Stimulated activated CD8-positive, alpha-beta memory T cell treated with anti-CD3 and anti-CD28 coated beads, Interleukin-12 subunit alpha, Interleukin-12 subunit beta, amount 100 ng/mL, for 1 hour (primary cell): Measurements from ENCODE around the gene CCDC117.
"Not testable (repeated sequence)": the region's sequence is repeated elsewhere in the genome, so short reads cannot be mapped to it uniquely, and the experiment has no call there.

Experiments
- DNase-seq: peaks from one replicate; pipeline ENCODE4 v3.0.0-alpha.2; 2020; ENCODE audit warnings: low read depth

Gene CCDC117, protein sequence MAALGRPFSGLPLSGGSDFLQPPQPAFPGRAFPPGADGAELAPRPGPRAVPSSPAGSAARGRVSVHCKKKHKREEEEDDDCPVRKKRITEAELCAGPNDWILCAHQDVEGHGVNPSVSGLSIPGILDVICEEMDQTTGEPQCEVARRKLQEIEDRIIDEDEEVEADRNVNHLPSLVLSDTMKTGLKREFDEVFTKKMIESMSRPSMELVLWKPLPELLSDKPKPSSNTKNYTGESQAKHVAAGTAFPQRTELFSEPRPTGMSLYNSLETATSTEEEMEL

GRCh38 chr22:28772633-28773460, at the start of gene CCDC117:
Gene CCDC117, plus strand, starts transcription at chr22:28772695. Its CDS starts 155 bp downstream, at chr22:28772850.
- peak; percentile 89 for DNase-seq

DNA sequence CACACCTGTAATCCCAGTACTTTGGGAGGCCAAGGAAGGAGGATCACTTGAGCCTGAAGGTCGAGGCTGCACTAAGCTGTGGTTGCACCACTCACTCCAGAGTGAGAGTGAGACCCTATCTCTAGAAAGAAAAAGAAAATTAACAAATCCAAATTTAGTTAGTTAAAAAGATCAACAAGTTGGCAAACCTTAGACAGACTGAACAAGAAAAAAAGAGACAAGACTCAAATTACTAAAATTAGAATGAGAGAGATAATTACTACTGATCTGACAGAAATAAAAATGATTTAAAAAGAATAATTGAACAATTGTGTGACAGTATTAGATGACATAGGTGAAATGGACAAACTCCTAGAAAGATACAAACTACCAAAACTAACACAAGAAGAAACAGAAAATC, 44.5 kb upstream of the CCDC117 start:
- no peak for DNase-seq

- no peak for DNase-seq
Observed at GRCh38 chr22:28728621-28729313, 43.7 kb upstream of the CCDC117 start.

DNA sequence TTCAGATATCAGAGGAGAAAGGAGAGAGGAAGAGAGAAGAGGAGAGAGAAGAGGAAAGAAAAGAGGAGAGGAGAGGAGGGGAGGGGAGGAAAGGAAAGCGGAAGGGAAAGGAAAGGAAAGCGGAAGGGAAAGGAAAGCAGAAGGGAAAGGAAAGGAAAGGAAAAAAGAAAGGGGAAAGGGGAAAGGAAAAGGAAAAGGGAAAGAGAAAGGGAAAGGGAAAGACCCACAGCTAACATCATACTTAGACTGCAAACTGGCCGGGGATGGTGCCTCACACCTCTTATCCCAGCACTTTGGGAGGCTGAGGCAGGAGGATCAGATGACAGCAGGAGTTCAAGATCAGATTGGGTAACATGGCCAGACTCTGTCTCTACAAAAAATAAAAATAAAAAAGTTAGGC, 42.3 kb upstream of the CCDC117 start:
- no peak for DNase-seq

DNA sequence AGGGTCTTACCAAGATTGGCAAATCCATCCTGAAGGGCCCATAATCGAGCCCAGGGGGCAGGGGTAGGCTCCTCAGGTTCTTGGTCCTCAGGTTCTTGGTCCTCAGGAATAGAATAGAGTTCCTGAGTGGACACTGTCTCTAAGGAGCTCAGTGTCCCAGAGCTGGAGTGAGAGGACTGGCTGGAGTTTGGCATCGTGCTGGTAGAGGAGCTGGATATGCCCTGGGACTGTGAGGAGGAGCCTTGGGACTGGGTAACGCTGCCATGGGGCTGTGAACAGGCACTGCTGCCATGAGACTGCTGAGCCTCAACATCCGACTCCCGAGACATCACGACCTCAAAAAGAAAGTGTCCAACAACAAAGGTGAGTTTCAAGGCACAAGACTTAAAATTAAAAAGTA, 38.1 kb upstream of the CCDC117 start:
- DNase-seq, result no peak

DNA sequence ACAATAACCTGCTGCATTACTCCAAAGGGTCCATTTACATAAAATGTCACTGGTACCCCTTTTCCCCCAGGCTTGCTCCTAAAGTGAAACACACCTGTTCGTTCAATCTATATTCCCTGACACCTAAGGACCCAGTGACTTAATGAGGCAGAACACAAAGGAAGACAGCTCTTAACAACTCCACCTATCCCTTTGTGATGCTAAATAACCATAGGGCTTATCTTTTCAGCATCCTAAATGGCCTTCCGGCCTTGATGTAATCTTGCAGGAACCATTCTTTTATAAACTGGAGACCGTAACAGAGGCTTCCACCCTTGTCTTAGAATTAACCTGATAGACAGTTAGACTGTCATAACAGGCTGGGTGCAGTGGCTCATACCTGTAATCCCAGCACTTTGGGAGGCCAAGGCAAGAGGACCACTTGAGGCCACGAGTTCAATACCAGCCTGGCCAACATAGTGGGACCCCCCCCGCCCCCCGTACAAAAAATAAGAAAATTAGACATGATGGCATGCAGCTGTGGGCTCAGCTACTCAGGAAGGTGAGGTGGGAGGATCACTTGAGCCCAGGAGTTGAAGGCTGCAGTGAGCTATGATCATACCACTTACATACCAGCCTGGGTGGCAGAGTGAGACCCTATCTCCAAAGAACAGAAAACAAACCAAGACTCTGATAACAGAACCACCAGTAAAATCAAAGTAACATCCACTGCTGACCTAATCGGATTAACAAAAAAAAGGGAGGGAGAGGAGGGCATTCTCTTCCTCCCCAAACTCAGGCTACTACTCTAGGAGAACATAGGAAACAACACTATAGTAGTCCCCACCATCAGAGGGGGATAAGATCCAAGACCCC, 36.0 kb upstream of the CCDC117 start:
- no peak for DNase-seq

DNA sequence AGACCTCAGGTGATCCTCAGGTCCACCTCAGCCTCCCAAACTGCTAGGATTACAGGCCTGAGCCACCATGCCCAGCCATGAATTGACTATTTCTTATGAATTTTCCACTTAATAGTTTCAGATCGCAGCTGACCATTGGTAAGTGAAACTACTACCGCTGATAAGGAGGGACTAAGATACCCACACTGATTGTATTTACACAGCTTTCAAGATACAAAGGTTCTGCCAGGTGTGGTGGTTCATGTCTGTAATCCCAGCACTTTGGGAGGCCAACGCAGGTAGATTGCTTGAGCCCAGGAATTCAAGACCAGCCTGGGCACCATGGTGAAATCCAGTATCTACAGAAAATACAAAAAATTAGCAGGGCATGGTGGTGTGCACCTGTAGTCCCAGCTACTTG, 34.8 kb upstream of the CCDC117 start:
- no peak for DNase-seq

GRCh38 chr22:28738876-28739275, 33.6 kb upstream of the CCDC117 start:
- not testable (repeated sequence) for DNase-seq

DNA sequence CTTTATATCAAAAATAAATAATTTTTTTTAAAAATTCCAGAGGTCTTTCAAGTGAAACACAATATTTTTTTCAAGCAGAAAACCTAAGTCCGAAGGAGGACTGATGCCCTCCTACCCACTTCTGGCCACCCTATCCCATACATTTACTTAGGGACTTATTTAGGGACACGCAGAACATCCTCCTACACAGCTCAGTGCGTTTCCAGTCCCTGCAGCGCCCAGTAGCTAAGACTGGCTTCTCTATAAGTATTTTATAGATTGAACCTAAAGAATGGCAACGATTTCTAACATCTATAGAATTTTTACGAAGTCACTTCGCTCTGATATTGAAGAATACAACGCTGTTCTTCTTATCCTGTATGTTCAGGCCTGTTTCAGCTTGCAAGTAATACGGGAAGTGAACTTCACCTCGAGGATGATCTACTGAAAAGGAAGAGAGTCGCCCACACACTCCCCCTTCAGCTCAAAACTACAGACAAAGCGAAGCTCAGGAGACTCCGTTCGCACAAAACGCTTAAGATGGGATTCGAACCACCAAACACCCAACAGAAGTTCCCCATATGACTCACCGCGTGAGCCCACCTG, 31.2 kb upstream of the CCDC117 start:
- DNase-seq, result no peak

- DNase-seq, result peak; percentile 96
Observed at GRCh38 chr22:28741785-28742561, 30.5 kb upstream of the CCDC117 start, which contains the start of the genes CHEK2 and HSCB. Gene CHEK2, minus strand, starts transcription at chr22:28741820. Its CDS starts 7,099 bp downstream, at chr22:28734721. Gene HSCB, plus strand, starts transcription at chr22:28742039. Its CDS starts 57 bp downstream, at chr22:28742096.

- no peak for DNase-seq
Observed at GRCh38 chr22:28742562-28742962, 29.9 kb upstream of the CCDC117 start.

- no peak for DNase-seq
Observed at GRCh38 chr22:28743852-28744251, 28.6 kb upstream of the CCDC117 start.

DNA sequence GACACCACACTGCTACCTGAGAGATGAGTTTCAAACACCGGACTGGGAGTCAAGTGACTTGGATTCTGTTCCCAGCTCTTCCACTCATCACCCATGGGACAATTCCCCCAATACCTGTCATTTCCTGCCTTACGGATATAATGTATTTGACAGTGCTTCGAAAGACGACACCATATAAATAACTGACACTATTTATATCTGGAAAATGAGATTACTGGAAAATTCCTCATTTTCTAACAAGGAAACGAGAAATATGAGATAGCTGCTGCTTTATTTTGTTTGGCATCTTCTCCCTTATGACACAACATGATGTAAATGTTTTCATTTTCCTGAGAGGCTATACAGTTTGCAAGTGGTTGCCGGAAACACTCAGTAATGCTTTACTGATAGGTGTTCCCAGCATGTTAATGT, 22.0 kb upstream of the CCDC117 start:
- no peak for DNase-seq

GRCh38 chr22:28754512-28754911, 18.0 kb upstream of the CCDC117 start:
- DNase-seq, result not testable (repeated sequence)

DNA sequence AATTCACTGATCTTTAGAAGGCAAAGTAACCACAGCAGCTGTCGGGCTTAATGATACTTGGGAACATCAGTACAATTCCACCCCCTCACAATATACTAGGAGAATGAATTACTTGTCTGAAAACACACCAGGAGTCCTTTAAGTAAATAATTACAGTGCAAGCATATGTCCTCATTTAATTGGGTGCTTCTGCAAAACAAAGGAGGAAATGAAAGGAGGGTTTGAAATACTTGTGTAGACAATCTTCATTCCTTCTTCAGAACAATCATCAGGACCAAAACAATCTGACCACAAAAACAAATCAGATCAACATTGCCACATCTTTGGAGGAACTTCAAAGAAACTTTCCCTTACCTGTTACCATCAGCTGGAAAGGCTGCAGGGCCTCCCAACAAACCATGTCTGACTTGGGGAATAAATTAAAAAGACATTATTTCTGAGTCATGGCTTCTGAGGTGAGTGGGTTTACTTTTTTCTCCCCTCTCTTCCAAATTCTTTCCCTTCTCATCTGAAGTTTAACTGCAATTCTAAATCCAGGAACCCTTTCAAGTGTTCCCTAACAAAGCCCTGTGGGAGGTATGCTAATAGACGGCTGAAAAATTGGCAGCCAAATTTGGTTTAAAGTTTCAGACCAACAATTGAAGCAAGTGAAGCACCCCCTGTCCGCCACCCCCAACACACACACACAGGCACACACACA, 12.5 kb upstream of the CCDC117 start:
- DNase-seq, result no peak

GRCh38 chr22:28761449-28761755, 11.1 kb upstream of the CCDC117 start:
- DNase-seq, result no peak

DNA sequence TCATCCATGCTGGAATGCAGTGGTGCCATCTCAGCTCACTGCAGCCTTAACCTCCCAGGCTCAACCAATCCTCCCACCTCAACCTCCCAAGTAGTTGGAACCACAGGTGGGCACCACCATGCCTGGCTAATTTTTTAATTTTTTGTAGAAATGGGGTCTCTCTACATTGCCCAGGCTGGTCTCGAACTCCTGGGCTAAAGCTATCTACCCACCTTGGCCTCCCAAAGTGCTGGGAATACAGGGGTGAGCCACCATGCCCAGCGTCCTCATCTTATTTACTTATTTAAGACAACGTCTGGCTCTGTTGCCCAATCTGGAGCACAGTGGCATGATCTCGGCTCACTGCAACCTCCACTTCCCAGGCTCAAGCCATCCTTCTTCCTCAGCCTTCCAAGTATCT, 10.5 kb upstream of the CCDC117 start:
- DNase-seq, result not testable (repeated sequence)

GRCh38 chr22:28766628-28767027, 5.9 kb upstream of the CCDC117 start:
- no peak for DNase-seq

- DNase-seq, result no peak
Observed at GRCh38 chr22:28768701-28769393, 3.6 kb upstream of the CCDC117 start.
